Measurements from ENCODE around the gene SLU7. TPM values are rescaled to one million over a fixed set of nuclear protein-coding genes. Genes with fewer than 3 reads are reported as not detected.

The SLU7 gene
- total RNA-seq, 1 donor from 2014 or later = 48.4 TPM

DNA sequence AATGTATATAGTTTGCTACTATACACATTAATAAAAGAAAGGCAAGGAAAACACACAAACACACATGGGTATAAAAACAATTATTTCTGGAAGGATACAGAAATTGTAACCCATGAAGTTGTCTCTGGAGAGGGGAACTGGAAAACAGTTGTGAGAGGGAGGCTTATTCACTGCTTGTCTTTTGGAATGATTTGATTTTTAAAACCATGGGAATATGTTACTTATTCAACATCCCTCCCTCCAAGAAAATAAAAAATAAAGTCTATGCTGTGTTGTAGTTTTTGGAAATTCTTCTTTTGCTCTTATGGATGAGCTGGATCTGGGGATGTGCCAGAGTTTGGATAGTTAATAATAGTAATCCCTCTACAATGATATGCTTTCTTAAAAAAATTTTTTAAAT is 42.5 kb downstream of the SLU7 start:
- peaks cover 18% of the 10 kb centered on the region for H3K27me3 ChIP-seq (ENCODE audit: insufficient read depth, low read length)
- H3K4me3 Mint-ChIP-seq (ENCODE audit: unreplicated experiment) = no peak overlapping the region
- no peaks in the 10 kb centered on the region for H3K4me1 ChIP-seq (ENCODE audit: insufficient read depth, low read length)
- H3K4me1 Mint-ChIP-seq (ENCODE audit: low read depth, unreplicated experiment) = peaks cover 8% of the 10 kb centered on the region
- H3K36me3 Mint-ChIP-seq (ENCODE audit: low read depth, unreplicated experiment) = no peaks in the 10 kb centered on the region
- H2AFZ ChIP-seq (ENCODE audit: low read depth, low read length) = no peak overlapping the region
- no peaks in the 10 kb centered on the region for H3K36me3 ChIP-seq (ENCODE audit: insufficient read depth, low read length)
- H3K9me3 ChIP-seq (ENCODE audit: insufficient read depth, low read depth, low read length) = no peaks in the 10 kb centered on the region
- peaks cover 32% of the 10 kb centered on the region for H3K27me3 Mint-ChIP-seq (ENCODE audit: low read depth, unreplicated experiment)
- FAIRE-seq (no peak), DNase-seq (ENCODE audit: low read depth) (no peak)
- no peaks in the 10 kb centered on the region for H3K79me2 ChIP-seq (ENCODE audit: insufficient read depth, low read length)
- no peak overlapping the region for H3K4me2 ChIP-seq (ENCODE audit: low read length)
- TF ChIP-seq, protein P1, sequence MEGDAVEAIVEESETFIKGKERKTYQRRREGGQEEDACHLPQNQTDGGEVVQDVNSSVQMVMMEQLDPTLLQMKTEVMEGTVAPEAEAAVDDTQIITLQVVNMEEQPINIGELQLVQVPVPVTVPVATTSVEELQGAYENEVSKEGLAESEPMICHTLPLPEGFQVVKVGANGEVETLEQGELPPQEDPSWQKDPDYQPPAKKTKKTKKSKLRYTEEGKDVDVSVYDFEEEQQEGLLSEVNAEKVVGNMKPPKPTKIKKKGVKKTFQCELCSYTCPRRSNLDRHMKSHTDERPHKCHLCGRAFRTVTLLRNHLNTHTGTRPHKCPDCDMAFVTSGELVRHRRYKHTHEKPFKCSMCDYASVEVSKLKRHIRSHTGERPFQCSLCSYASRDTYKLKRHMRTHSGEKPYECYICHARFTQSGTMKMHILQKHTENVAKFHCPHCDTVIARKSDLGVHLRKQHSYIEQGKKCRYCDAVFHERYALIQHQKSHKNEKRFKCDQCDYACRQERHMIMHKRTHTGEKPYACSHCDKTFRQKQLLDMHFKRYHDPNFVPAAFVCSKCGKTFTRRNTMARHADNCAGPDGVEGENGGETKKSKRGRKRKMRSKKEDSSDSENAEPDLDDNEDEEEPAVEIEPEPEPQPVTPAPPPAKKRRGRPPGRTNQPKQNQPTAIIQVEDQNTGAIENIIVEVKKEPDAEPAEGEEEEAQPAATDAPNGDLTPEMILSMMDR (IDR thresholded peaks at IDR 0.05; ENCODE audit: insufficient read depth, low read depth, low read length) = no peak
- TF ChIP-seq EZH2 (IDR thresholded peaks at IDR 0.05; ENCODE audit: insufficient read depth, low read length) = no peak
- no peaks in the 10 kb centered on the region for H4K20me1 ChIP-seq (ENCODE audit: insufficient read depth, low read length)
- no peaks in the 10 kb centered on the region for H3K9me3 Mint-ChIP-seq (ENCODE audit: unreplicated experiment)
- H3K4me3 ChIP-seq (ENCODE audit: insufficient read depth, low read depth, low read length) = no peak overlapping the region
- no peak overlapping the region for H3K27ac ChIP-seq (ENCODE audit: low read depth, low read length)
- no peak overlapping the region for H3K27ac Mint-ChIP-seq (ENCODE audit: unreplicated experiment)
- no peak overlapping the region for H3K9ac ChIP-seq (ENCODE audit: low read length)

DNA sequence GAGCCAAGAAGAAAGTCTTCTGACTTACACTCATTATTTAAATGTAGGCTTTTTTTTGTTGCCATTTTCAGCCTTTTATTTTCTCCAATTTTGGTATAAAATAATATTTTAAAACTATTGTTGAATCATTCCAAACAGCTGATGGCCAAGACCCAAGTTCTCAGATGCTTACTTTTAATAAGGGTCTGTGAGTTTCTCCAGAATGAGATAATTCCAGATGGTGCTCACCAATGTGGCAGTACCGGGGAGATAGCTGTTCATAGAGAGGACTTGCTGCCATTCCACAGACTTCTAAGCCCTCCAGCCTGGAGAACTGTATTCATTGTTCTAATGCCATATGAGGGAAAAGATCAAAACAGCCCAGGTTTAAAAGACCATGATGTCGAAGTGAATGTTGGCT is 43.2 kb downstream of the SLU7 start:
- H3K79me2 ChIP-seq (ENCODE audit: insufficient read depth, low read length) = no peaks in the 10 kb centered on the region
- no peaks in the 10 kb centered on the region for H4K20me1 ChIP-seq (ENCODE audit: insufficient read depth, low read length)
- H3K36me3 ChIP-seq (ENCODE audit: insufficient read depth, low read length) = no peaks in the 10 kb centered on the region
- Mint-ChIP-seq H3K4me1 (ENCODE audit: low read depth, unreplicated experiment) (peaks cover 9% of the 10 kb centered on the region), H3K27ac (ENCODE audit: unreplicated experiment) (no peak overlapping the region), H3K9me3 (ENCODE audit: unreplicated experiment) (no peaks in the 10 kb centered on the region), H3K27me3 (ENCODE audit: low read depth, unreplicated experiment) (peaks cover 29% of the 10 kb centered on the region), H3K4me3 (ENCODE audit: unreplicated experiment) (no peak overlapping the region), H3K36me3 (ENCODE audit: low read depth, unreplicated experiment) (no peaks in the 10 kb centered on the region)
- no peak overlapping the region for H2AFZ ChIP-seq (ENCODE audit: low read depth, low read length)
- no peak overlapping the region for H3K4me3 ChIP-seq (ENCODE audit: insufficient read depth, low read depth, low read length)
- FAIRE-seq (no peak), DNase-seq (ENCODE audit: low read depth) (no peak)
- no peak overlapping the region for H3K4me2 ChIP-seq (ENCODE audit: low read length)
- no peak overlapping the region for H3K27ac ChIP-seq (ENCODE audit: low read depth, low read length)
- peaks cover 18% of the 10 kb centered on the region for H3K27me3 ChIP-seq (ENCODE audit: insufficient read depth, low read length)
- H3K9me3 ChIP-seq (ENCODE audit: insufficient read depth, low read depth, low read length) = no peaks in the 10 kb centered on the region
- H3K4me1 ChIP-seq (ENCODE audit: insufficient read depth, low read length) = no peaks in the 10 kb centered on the region
- no peak for TF ChIP-seq EZH2 (IDR thresholded peaks at IDR 0.05; ENCODE audit: insufficient read depth, low read length)
- TF ChIP-seq, protein P1 (IDR thresholded peaks at IDR 0.05; ENCODE audit: insufficient read depth, low read depth, low read length) = no peak
- H3K9ac ChIP-seq (ENCODE audit: low read length) = no peak overlapping the region

DNA sequence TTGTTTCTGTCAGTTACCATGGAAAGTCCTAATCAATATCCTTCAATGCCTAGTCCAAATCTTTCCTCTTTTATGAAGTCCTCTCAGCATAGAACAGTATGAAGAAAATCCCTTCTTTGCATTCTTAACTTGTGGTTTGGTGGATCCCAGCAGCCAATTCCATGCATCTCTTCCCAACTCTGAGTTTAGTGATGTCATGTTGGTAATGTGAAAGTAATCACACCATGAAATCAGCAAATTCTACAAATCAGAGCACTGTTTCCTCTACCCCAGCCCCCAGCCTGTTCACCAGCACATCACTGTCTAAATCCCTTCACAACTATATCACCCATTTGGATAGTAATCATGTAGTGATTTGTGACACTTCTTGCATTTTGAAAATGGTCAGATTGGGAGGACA is 43.7 kb downstream of the SLU7 start:
- H2AFZ ChIP-seq (ENCODE audit: low read depth, low read length) = no peak overlapping the region
- Mint-ChIP-seq H3K9me3 (ENCODE audit: unreplicated experiment) (no peaks in the 10 kb centered on the region), H3K4me1 (ENCODE audit: low read depth, unreplicated experiment) (peaks cover 11% of the 10 kb centered on the region), H3K4me3 (ENCODE audit: unreplicated experiment) (no peak overlapping the region), H3K36me3 (ENCODE audit: low read depth, unreplicated experiment) (no peaks in the 10 kb centered on the region), H3K27me3 (ENCODE audit: low read depth, unreplicated experiment) (peaks cover 31% of the 10 kb centered on the region), H3K27ac (ENCODE audit: unreplicated experiment) (peak overlapping the region; percentile 83)
- no peaks in the 10 kb centered on the region for H3K36me3 ChIP-seq (ENCODE audit: insufficient read depth, low read length)
- H3K4me2 ChIP-seq (ENCODE audit: low read length) = no peak overlapping the region
- H3K4me1 ChIP-seq (ENCODE audit: insufficient read depth, low read length) = peaks cover under 1% of the 10 kb centered on the region
- H3K9ac ChIP-seq (ENCODE audit: low read length) = no peak overlapping the region
- no peaks in the 10 kb centered on the region for H4K20me1 ChIP-seq (ENCODE audit: insufficient read depth, low read length)
- H3K79me2 ChIP-seq (ENCODE audit: insufficient read depth, low read length) = no peaks in the 10 kb centered on the region
- peak; percentile 41 for FAIRE-seq
- H3K27me3 ChIP-seq (ENCODE audit: insufficient read depth, low read length) = peaks cover 18% of the 10 kb centered on the region
- H3K9me3 ChIP-seq (ENCODE audit: insufficient read depth, low read depth, low read length) = no peaks in the 10 kb centered on the region
- no peak overlapping the region for H3K27ac ChIP-seq (ENCODE audit: low read depth, low read length)
- H3K4me3 ChIP-seq (ENCODE audit: insufficient read depth, low read depth, low read length) = no peak overlapping the region
- TF ChIP-seq, protein P1 (IDR thresholded peaks at IDR 0.05; ENCODE audit: insufficient read depth, low read depth, low read length) = no peak
- TF ChIP-seq EZH2 (IDR thresholded peaks at IDR 0.05; ENCODE audit: insufficient read depth, low read length) = no peak
- DNase-seq (ENCODE audit: low read depth) = peak; percentile 44
